ENCODE data around the gene PRMT1. TPM values are rescaled to one million over a fixed set of nuclear protein-coding genes. Genes with fewer than 3 reads are reported as not detected.

PRMT1 gene
- polyA plus RNA-seq, 4 donors, result 56.8 to 194 (median 94.7) TPM

GRCh38 chr19:49635530-49636232, 41.4 kb upstream of the PRMT1 start:
- H3K4me3 ChIP-seq (ENCODE audit: low read depth in 1 of 3, low read length in 3 of 3), result no peak overlapping the region
- peaks cover 0 to 17% (median 0%) of the 10 kb centered on the region in 3 donors for H3K27me3 ChIP-seq (ENCODE audit: control insufficient read depth in 3 of 3, insufficient read depth in 3 of 3, low read length in 3 of 3)
- H3K9me3 ChIP-seq (ENCODE audit: control insufficient read depth in 2 of 2, insufficient read depth in 1 of 2, low read depth in 1 of 2, low read length in 1 of 2), result no peaks in the 10 kb centered on the region
- WGBS, 3 donors, result 46 to 53% (median 50%) methylated on average over 24 of the region's 24 CpGs
- peaks cover 0 to 13% (median 0%) of the 10 kb centered on the region in 3 donors for H3K36me3 ChIP-seq (ENCODE audit: control insufficient read depth in 3 of 3, insufficient read depth in 2 of 3, low read depth in 1 of 3, low read length in 3 of 3)
- DNase-seq, result no peak
- H3K27ac ChIP-seq (ENCODE audit: low read depth in 1 of 3, low read length in 2 of 3), result peak overlapping the region in 2 of 3 donors; percentile 22 to 52
- FAIRE-seq, result no peak
- H3K4me1 ChIP-seq (ENCODE audit: control insufficient read depth in 3 of 3, insufficient read depth in 2 of 3, low read depth in 1 of 3, low read length in 2 of 3), result peaks cover 0 to 44% (median 13%) of the 10 kb centered on the region in 3 donors

- Histone ChIP-seq H3K4me3 (ENCODE audit: low read depth in 1 of 3, low read length in 3 of 3) (no peak overlapping the region), H3K27ac (ENCODE audit: low read depth in 1 of 3, low read length in 2 of 3) (peak overlapping the region in 2 of 3 donors; percentile 22 to 27), H3K4me1 (ENCODE audit: control insufficient read depth in 3 of 3, insufficient read depth in 2 of 3, low read depth in 1 of 3, low read length in 2 of 3) (peaks cover 0 to 44% (median 13%) of the 10 kb centered on the region in 3 donors), H3K9me3 (ENCODE audit: control insufficient read depth in 2 of 2, insufficient read depth in 1 of 2, low read depth in 1 of 2, low read length in 1 of 2) (no peaks in the 10 kb centered on the region), H3K27me3 (ENCODE audit: control insufficient read depth in 3 of 3, insufficient read depth in 3 of 3, low read length in 3 of 3) (peaks cover 0 to 17% (median 0%) of the 10 kb centered on the region in 3 donors), H3K36me3 (ENCODE audit: control insufficient read depth in 3 of 3, insufficient read depth in 2 of 3, low read depth in 1 of 3, low read length in 3 of 3) (peaks cover 0 to 13% (median 0%) of the 10 kb centered on the region in 3 donors)
- no peak for FAIRE-seq
- DNase-seq, result no peak
- WGBS, 3 donors, result 76 to 79% (median 78%) methylated on average over 30 of the region's 30 CpGs
Measured at GRCh38 chr19:49636233-49636932, 40.7 kb upstream of the PRMT1 start.

GRCh38 chr19:49637821-49638738, 39.0 kb upstream of the PRMT1 start:
- Histone ChIP-seq H3K4me1 (ENCODE audit: control insufficient read depth in 3 of 3, insufficient read depth in 2 of 3, low read depth in 1 of 3, low read length in 2 of 3) (peaks cover 0 to 50% (median 16%) of the 10 kb centered on the region in 3 donors), H3K9me3 (ENCODE audit: control insufficient read depth in 2 of 2, insufficient read depth in 1 of 2, low read depth in 1 of 2, low read length in 1 of 2) (no peaks in the 10 kb centered on the region), H3K27me3 (ENCODE audit: control insufficient read depth in 3 of 3, insufficient read depth in 3 of 3, low read length in 3 of 3) (peaks cover 0 to 17% (median 0%) of the 10 kb centered on the region in 3 donors), H3K27ac (ENCODE audit: low read depth in 1 of 3, low read length in 2 of 3) (peak overlapping the region; percentile 35 to 87 (median 63)), H3K4me3 (ENCODE audit: low read depth in 1 of 3, low read length in 3 of 3) (peak overlapping the region; percentile 12 to 34 (median 30)), H3K36me3 (ENCODE audit: control insufficient read depth in 3 of 3, insufficient read depth in 2 of 3, low read depth in 1 of 3, low read length in 3 of 3) (peaks cover 0 to 13% (median 0%) of the 10 kb centered on the region in 3 donors)
- FAIRE-seq (no peak), DNase-seq (peak; percentile 78 to 93)
- 8 to 10% (median 10%) methylated on average over 18 to 19 of the region's 19 CpGs for WGBS, 3 donors

GRCh38 chr19:49639401-49640112, 37.5 kb upstream of the PRMT1 start:
- Histone ChIP-seq H3K4me1 (ENCODE audit: control insufficient read depth in 3 of 3, insufficient read depth in 2 of 3, low read depth in 1 of 3, low read length in 2 of 3) (peaks cover 0 to 58% (median 16%) of the 10 kb centered on the region in 3 donors), H3K27ac (ENCODE audit: low read depth in 1 of 3, low read length in 2 of 3) (peak overlapping the region; percentile 79 to 99 (median 95)), H3K4me3 (ENCODE audit: low read depth in 1 of 3, low read length in 3 of 3) (peak overlapping the region; percentile 48 to 78 (median 65)), H3K36me3 (ENCODE audit: control insufficient read depth in 3 of 3, insufficient read depth in 2 of 3, low read depth in 1 of 3, low read length in 3 of 3) (peaks cover 0 to 13% (median 0%) of the 10 kb centered on the region in 3 donors), H3K27me3 (ENCODE audit: control insufficient read depth in 3 of 3, insufficient read depth in 3 of 3, low read length in 3 of 3) (peaks cover 0 to 17% (median 0%) of the 10 kb centered on the region in 3 donors), H3K9me3 (ENCODE audit: control insufficient read depth in 2 of 2, insufficient read depth in 1 of 2, low read depth in 1 of 2, low read length in 1 of 2) (no peaks in the 10 kb centered on the region)
- DNase-seq, result peak in 1 of 2 donors; percentile 42
- 4 to 8% (median 6%) methylated on average over 25 to 31 of the region's 31 CpGs for WGBS, 3 donors
- no peak for FAIRE-seq

GRCh38 chr19:49640113-49640898, 36.8 kb upstream of the PRMT1 start, which contains the start of gene RRAS:
Gene RRAS, minus strand, starts transcription at chr19:49640143. Its CDS starts 45 bp downstream, at chr19:49640098.
- Histone ChIP-seq H3K27ac (ENCODE audit: low read depth in 1 of 3, low read length in 2 of 3) (peak within 1 kb of the TSS; percentile 95 to 99 (median 95)), H3K36me3 (ENCODE audit: control insufficient read depth in 3 of 3, insufficient read depth in 2 of 3, low read depth in 1 of 3, low read length in 3 of 3) (peaks cover 0 to 17% (median 0%) of the 10 kb centered on the region in 3 donors), H3K4me3 (ENCODE audit: low read depth in 1 of 3, low read length in 3 of 3) (peak within 1 kb of the TSS; percentile 48 to 78 (median 65)), H3K27me3 (ENCODE audit: control insufficient read depth in 3 of 3, insufficient read depth in 3 of 3, low read length in 3 of 3) (peaks cover 0 to 16% (median 0%) of the 10 kb centered on the region in 3 donors), H3K4me1 (ENCODE audit: control insufficient read depth in 3 of 3, insufficient read depth in 2 of 3, low read depth in 1 of 3, low read length in 2 of 3) (peaks cover 0 to 57% (median 16%) of the 10 kb centered on the region in 3 donors), H3K9me3 (ENCODE audit: control insufficient read depth in 2 of 2, insufficient read depth in 1 of 2, low read depth in 1 of 2, low read length in 1 of 2) (no peaks in the 10 kb centered on the region)
- WGBS, 3 donors, result 0% methylated on average over 40 to 51 of the region's 51 CpGs
- DNase-seq (peak; percentile 100), FAIRE-seq (peak; percentile 81)

- no peak for FAIRE-seq
- Histone ChIP-seq H3K9me3 (ENCODE audit: control insufficient read depth in 2 of 2, insufficient read depth in 1 of 2, low read depth in 1 of 2, low read length in 1 of 2) (no peaks in the 10 kb centered on the region), H3K4me1 (ENCODE audit: control insufficient read depth in 3 of 3, insufficient read depth in 2 of 3, low read depth in 1 of 3, low read length in 2 of 3) (peaks cover 0 to 47% (median 16%) of the 10 kb centered on the region in 3 donors), H3K4me3 (ENCODE audit: low read depth in 1 of 3, low read length in 3 of 3) (peak within 1 kb of the TSS; percentile 75 to 96 (median 93)), H3K27me3 (ENCODE audit: control insufficient read depth in 3 of 3, insufficient read depth in 3 of 3, low read length in 3 of 3) (peaks cover 0 to 2% (median 0%) of the 10 kb centered on the region in 3 donors), H3K36me3 (ENCODE audit: control insufficient read depth in 3 of 3, insufficient read depth in 2 of 3, low read depth in 1 of 3, low read length in 3 of 3) (peaks cover 0 to 24% (median 7%) of the 10 kb centered on the region in 3 donors), H3K27ac (ENCODE audit: low read depth in 1 of 3, low read length in 2 of 3) (peak within 1 kb of the TSS; percentile 95 to 99 (median 95))
- DNase-seq, result peak; percentile 99 to 100
- 0% methylated on average over 54 to 87 of the region's 87 CpGs for WGBS, 3 donors
Measured at GRCh38 chr19:49641688-49642491, 35.2 kb upstream of the PRMT1 start, which contains the start of gene SCAF1. Gene SCAF1, plus strand, starts transcription at chr19:49642209. Its CDS starts 2,818 bp downstream, at chr19:49645027.

Measured in small intestine (tissue), 7 donors.